GM12878 (cell line): ENCODE results near the gene POP7.

ENCODE experiments used
- BHLHE40 ChIP-seq, 2 experiments: fragments of 450-650 bp in 1 of 2; IDR thresholded peaks; 2 replicates each; pipeline ENCODE4 v1.6.1; 2011 to 2017; ENCODE audit warnings: low read depth in 2 of 2, borderline replicate concordance in 1 of 2, improper control_type of control experiment in 1 of 2, low read length in 1 of 2, mild to moderate bottlenecking in 1 of 2
- FOS ChIP-seq: IDR thresholded peaks from 3 replicates; pipeline ENCODE4 v1.6.1; 2011; ENCODE audit warnings: borderline replicate concordance; ENCODE audit not compliant: insufficient read length; ENCODE audit errors: extremely low read depth
- FOXM1 ChIP-seq: IDR thresholded peaks from 2 replicates; pipeline ENCODE4 v1.6.1; 2012; ENCODE audit warnings: low read depth, mild to moderate bottlenecking, inconsistent platforms, low read length, moderate library complexity
- NFIC ChIP-seq: IDR thresholded peaks from 2 replicates; pipeline ENCODE4 v1.6.1; 2012; ENCODE audit warnings: low read depth, mild to moderate bottlenecking, inconsistent platforms, low read length, moderate library complexity
- NR2F1 ChIP-seq: fragments of 450-650 bp; conservative IDR thresholded peaks from 2 replicates; pipeline ENCODE4 v1.6.1; 2017; ENCODE audit warnings: mild to moderate bottlenecking
- RAD21 ChIP-seq: IDR thresholded peaks from 2 replicates; pipeline ENCODE4 v1.6.1; 2011; ENCODE audit warnings: mild to moderate bottlenecking, low read depth, low read length, moderate library complexity; ENCODE audit not compliant: insufficient read depth
- TCF3 ChIP-seq: IDR thresholded peaks from 2 replicates; pipeline ENCODE4 v1.6.1; 2012; ENCODE audit warnings: low read depth, mild to moderate bottlenecking, low read length, borderline replicate concordance; ENCODE audit not compliant: insufficient read depth
- USF2 ChIP-seq: IDR thresholded peaks from 2 replicates; pipeline ENCODE4 v1.6.1; 2011; ENCODE audit warnings: low read depth, low read length, improper control_type of control experiment, borderline replicate concordance
- TF ChIP-seq, protein P1 (sequence below), 3 experiments: IDR thresholded peaks in 2 of 3; conservative IDR thresholded peaks in 1 of 3; 2 replicates each; pipeline ENCODE4 v1.5.1; 2011; ENCODE audit warnings: low read depth in 3 of 3, low read length in 3 of 3, mild to moderate bottlenecking in 3 of 3, control low read depth in 2 of 3, moderate library complexity in 2 of 3, inconsistent platforms in 1 of 3, mixed read lengths in 1 of 3; ENCODE audit not compliant: control insufficient read depth in 2 of 3, insufficient read depth in 1 of 3; ENCODE audit errors: extremely low read depth in 1 of 3

DNA sequence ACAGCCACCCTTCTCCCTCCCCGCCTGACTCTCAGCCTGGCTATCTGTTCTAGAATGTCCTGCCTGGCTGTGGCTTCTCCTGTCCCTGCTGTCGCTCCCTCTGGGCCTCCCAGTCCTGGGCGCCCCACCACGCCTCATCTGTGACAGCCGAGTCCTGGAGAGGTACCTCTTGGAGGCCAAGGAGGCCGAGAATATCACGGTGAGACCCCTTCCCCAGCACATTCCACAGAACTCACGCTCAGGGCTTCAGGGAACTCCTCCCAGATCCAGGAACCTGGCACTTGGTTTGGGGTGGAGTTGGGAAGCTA, 15.5 kb downstream of the POP7 start:
- TF ChIP-seq USF2 (no peak), NR2F1 (no peak), FOS (no peak), NFIC (no peak), TCF3 (no peak), BHLHE40 (IDR thresholded peaks at IDR 0.05; ENCODE audit: borderline replicate concordance in 1 of 2, low read depth in 2 of 2, low read length in 1 of 2) (no peak), FOXM1 (no peak), RAD21 (no peak)
- TF ChIP-seq, protein P1, sequence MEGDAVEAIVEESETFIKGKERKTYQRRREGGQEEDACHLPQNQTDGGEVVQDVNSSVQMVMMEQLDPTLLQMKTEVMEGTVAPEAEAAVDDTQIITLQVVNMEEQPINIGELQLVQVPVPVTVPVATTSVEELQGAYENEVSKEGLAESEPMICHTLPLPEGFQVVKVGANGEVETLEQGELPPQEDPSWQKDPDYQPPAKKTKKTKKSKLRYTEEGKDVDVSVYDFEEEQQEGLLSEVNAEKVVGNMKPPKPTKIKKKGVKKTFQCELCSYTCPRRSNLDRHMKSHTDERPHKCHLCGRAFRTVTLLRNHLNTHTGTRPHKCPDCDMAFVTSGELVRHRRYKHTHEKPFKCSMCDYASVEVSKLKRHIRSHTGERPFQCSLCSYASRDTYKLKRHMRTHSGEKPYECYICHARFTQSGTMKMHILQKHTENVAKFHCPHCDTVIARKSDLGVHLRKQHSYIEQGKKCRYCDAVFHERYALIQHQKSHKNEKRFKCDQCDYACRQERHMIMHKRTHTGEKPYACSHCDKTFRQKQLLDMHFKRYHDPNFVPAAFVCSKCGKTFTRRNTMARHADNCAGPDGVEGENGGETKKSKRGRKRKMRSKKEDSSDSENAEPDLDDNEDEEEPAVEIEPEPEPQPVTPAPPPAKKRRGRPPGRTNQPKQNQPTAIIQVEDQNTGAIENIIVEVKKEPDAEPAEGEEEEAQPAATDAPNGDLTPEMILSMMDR (IDR thresholded peaks at IDR 0.05 in 2 of 3, conservative IDR thresholded peaks at IDR 0.05 in 1 of 3; ENCODE audit: control insufficient read depth in 2 of 3, extremely low read depth in 1 of 3, insufficient read depth in 1 of 3, low read depth in 3 of 3, low read length in 3 of 3), result no peak
